Fibroblast of lung (primary cell): ENCODE measurements around the gene CFAP47. TPM values are rescaled to one million over a fixed set of nuclear protein-coding genes. Genes with fewer than 3 reads are reported as not detected.
A peak's percentile ranks its signal among the peaks of the same experiment; 100 is the strongest.

Experiments used
- DNase-seq, 2 donors: peaks; one replicate each; pipeline versions ENCODE4 v3.0.0 to v3.0.0-alpha.2; 2010; ENCODE audit warnings: low read depth in 2 of 2
- H2AFZ ChIP-seq: 2 replicates; pipeline ENCODE4 v1.5.1; 2012; ENCODE audit warnings: low read length, control low read depth, inconsistent platforms
- H3K27ac ChIP-seq: 2 replicates; pipeline ENCODE4 v1.5.1; 2011; ENCODE audit warnings: low read length, control low read depth; ENCODE audit not compliant: insufficient read depth
- H3K27me3 ChIP-seq: 2 replicates; pipeline ENCODE4 v1.5.1; 2011; ENCODE audit warnings: mild to moderate bottlenecking, low read length; ENCODE audit not compliant: control insufficient read depth, insufficient read depth
- H3K36me3 ChIP-seq: 2 replicates; pipeline ENCODE4 v1.5.1; 2011; ENCODE audit warnings: low read length; ENCODE audit not compliant: control insufficient read depth, insufficient read depth
- H3K4me1 ChIP-seq: 2 replicates; pipeline ENCODE4 v1.5.1; 2011; ENCODE audit warnings: low read length; ENCODE audit not compliant: control insufficient read depth, insufficient read depth; ENCODE audit errors: extremely low read depth
- H3K4me2 ChIP-seq: 2 replicates; pipeline ENCODE4 v1.5.1; 2011; ENCODE audit warnings: low read length, control low read depth; ENCODE audit not compliant: insufficient read depth; ENCODE audit errors: extremely low read depth
- H3K4me3 ChIP-seq, 4 experiments: fragments of 200-600 bp in 1 of 4; sonication (generic) in 1 of 4; replicated peaks in 1 of 4; 2 replicates each; pipeline ENCODE4 v1.5.1; 2011 to 2016; ENCODE audit warnings: low read length in 4 of 4, low read depth in 3 of 4, mild to moderate bottlenecking in 3 of 4, control low read depth in 2 of 4, inconsistent platforms in 1 of 4, mixed read lengths in 1 of 4; ENCODE audit not compliant: insufficient read depth in 1 of 4; ENCODE audit errors: control extremely low read depth in 1 of 4
- H3K79me2 ChIP-seq: 2 replicates; pipeline ENCODE4 v1.5.1; 2012; ENCODE audit warnings: mild to moderate bottlenecking, low read length, inconsistent platforms; ENCODE audit not compliant: control insufficient read depth, insufficient read depth
- H3K9ac ChIP-seq: 2 replicates; pipeline ENCODE4 v1.5.1; 2011; ENCODE audit warnings: mild to moderate bottlenecking, low read length, control low read depth; ENCODE audit not compliant: insufficient read depth
- H3K9me3 ChIP-seq: 2 replicates; pipeline ENCODE4 v1.5.1; 2012; ENCODE audit warnings: low read depth, low read length; ENCODE audit not compliant: control insufficient read depth, insufficient read depth
- H4K20me1 ChIP-seq: 2 replicates; pipeline ENCODE4 v1.5.1; 2011; ENCODE audit warnings: low read length; ENCODE audit not compliant: control insufficient read depth, insufficient read depth; ENCODE audit errors: extremely low read depth
- CTCF ChIP-seq, 2 donors: IDR thresholded peaks in 1 of 2; conservative IDR thresholded peaks in 1 of 2; 1 replicate in 1 of 2; 2 replicates in 1 of 2; pipeline ENCODE4 v1.5.1; 2011 to 2012; ENCODE audit warnings: low read length in 2 of 2, control low read depth in 1 of 2, inconsistent platforms in 1 of 2, low read depth in 1 of 2, mild to moderate bottlenecking in 1 of 2
- EZH2 ChIP-seq: IDR thresholded peaks from 2 replicates; pipeline ENCODE4 v1.5.1; 2012; ENCODE audit warnings: low read length, control low read depth, mild to moderate bottlenecking; ENCODE audit errors: missing control alignments
- polyA plus RNA-seq, 2 donors: library from polyadenylated mRNA; depleted of rRNA in 1 of 2; stranded (reverse) in 1 of 2; unstranded in 1 of 2; fragments of >200 nt; gene quantifications; 2 replicates each; pipeline ENCODE4 v1.2.1, GENCODE V29; 2011 to 2012; ENCODE audit warnings: missing spikeins in 1 of 2
- total RNA-seq: library from RNA; depleted of rRNA; stranded (reverse); fragments of >200 nt; gene quantifications from 2 replicates; pipeline ENCODE4 v1.2.1, GENCODE V29; 2014

CFAP47 gene
- total and polyA plus RNA-seq, 2 donors (not counting 1 experiment from before 2014, with no cell fraction given) = not detected

GRCh38 chrX:36388901-36389300 lies 469.4 kb downstream of the CFAP47 start:
- no peak overlapping the region for H3K4me2 ChIP-seq
- no peaks in the 10 kb centered on the region for H4K20me1 ChIP-seq
- DNase-seq = peak in 1 of 2 donors; percentile 0

GRCh38 chrX:36401774-36402173 lies 482.2 kb downstream of the CFAP47 start:
- no peaks in the 10 kb centered on the region for H3K79me2 ChIP-seq
- H4K20me1 ChIP-seq = no peaks in the 10 kb centered on the region
- H3K4me2 ChIP-seq = no peak overlapping the region
- no peaks in the 10 kb centered on the region for H3K9me3 ChIP-seq
- no peak for TF ChIP-seq CTCF (conservative IDR thresholded peaks at IDR 0.05 in 1 of 2, IDR thresholded peaks at IDR 0.05 in 1 of 2; ENCODE audit: low read depth in 1 of 2, low read length in 2 of 2)
- no peak for TF ChIP-seq EZH2
- H3K36me3 ChIP-seq = no peaks in the 10 kb centered on the region
- DNase-seq = no peak
- no peak overlapping the region for H2AFZ ChIP-seq
- no peak overlapping the region for H3K9ac ChIP-seq
- no peak overlapping the region for H3K4me3 ChIP-seq
- no peaks in the 10 kb centered on the region for H3K27me3 ChIP-seq
- H3K4me1 ChIP-seq = no peaks in the 10 kb centered on the region
- no peak overlapping the region for H3K27ac ChIP-seq

More at GRCh38 chrX:36388901-36389300, 469.4 kb downstream of the CFAP47 start:
- no peak overlapping the region for H3K9ac ChIP-seq
- no peaks in the 10 kb centered on the region for H3K9me3 ChIP-seq
- TF ChIP-seq CTCF (conservative IDR thresholded peaks at IDR 0.05 in 1 of 2, IDR thresholded peaks at IDR 0.05 in 1 of 2; ENCODE audit: low read depth in 1 of 2, low read length in 2 of 2) (no peak), EZH2 (no peak)
- no peaks in the 10 kb centered on the region for H3K36me3 ChIP-seq
- H3K4me3 ChIP-seq = no peak overlapping the region
- no peak overlapping the region for H3K27ac ChIP-seq
- no peaks in the 10 kb centered on the region for H3K79me2 ChIP-seq
- H3K27me3 ChIP-seq = no peaks in the 10 kb centered on the region
- H3K4me1 ChIP-seq = no peaks in the 10 kb centered on the region
- H2AFZ ChIP-seq = no peak overlapping the region

GRCh38 chrX:36407836-36408235 lies 488.3 kb downstream of the CFAP47 start:
- no peak for TF ChIP-seq CTCF (conservative IDR thresholded peaks at IDR 0.05 in 1 of 2, IDR thresholded peaks at IDR 0.05 in 1 of 2; ENCODE audit: low read depth in 1 of 2, low read length in 2 of 2)
- TF ChIP-seq EZH2 = no peak
- DNase-seq = no peak
- no peak overlapping the region for H3K4me2 ChIP-seq

More at GRCh38 chrX:36407836-36408235, 488.3 kb downstream of the CFAP47 start:
- Histone ChIP-seq H3K4me3 (no peak overlapping the region), H4K20me1 (no peaks in the 10 kb centered on the region), H3K4me1 (no peaks in the 10 kb centered on the region), H3K27me3 (no peaks in the 10 kb centered on the region), H3K9ac (no peak overlapping the region), H3K27ac (no peak overlapping the region), H3K9me3 (no peaks in the 10 kb centered on the region), H3K79me2 (no peaks in the 10 kb centered on the region), H2AFZ (no peak overlapping the region), H3K36me3 (no peaks in the 10 kb centered on the region)
